Nephron (organoid): ENCODE results near the gene BCL7B.
"Not testable (repeated sequence)": the region's sequence is repeated elsewhere in the genome, so short reads cannot be mapped to it uniquely, and the experiment has no call there.

Source experiments
- H3K27ac Mint-ChIP-seq, 3 experiments: 2 replicates each; pipeline ENCODE4 v1.8.0; 2020; ENCODE audit warnings: mixed read lengths in 3 of 3, mild to moderate bottlenecking in 2 of 3, moderate library complexity in 1 of 3
- H3K27me3 Mint-ChIP-seq: 2 replicates; pipeline ENCODE4 v1.8.0; 2021; ENCODE audit warnings: low read depth, mild to moderate bottlenecking, moderate library complexity, mixed read lengths
- H3K36me3 Mint-ChIP-seq: 2 replicates; pipeline ENCODE4 v1.8.0; 2020; ENCODE audit warnings: low read depth, mixed read lengths
- H3K4me1 Mint-ChIP-seq: 2 replicates; pipeline ENCODE4 v1.8.0; 2020; ENCODE audit warnings: mixed read lengths
- H3K4me3 Mint-ChIP-seq, 3 experiments: 2 replicates each; pipeline ENCODE4 v1.8.0; 2020; ENCODE audit warnings: mild to moderate bottlenecking in 3 of 3, mixed read lengths in 3 of 3, moderate library complexity in 2 of 3
- H3K9me3 Mint-ChIP-seq: 2 replicates; pipeline ENCODE4 v1.8.0; 2020; ENCODE audit warnings: mixed read lengths
- CTCF ChIP-seq, 3 experiments: fragments of 200-600 bp; sonication (generic); IDR thresholded peaks; one replicate each; pipeline ENCODE4 v1.5.0; 2021; ENCODE audit warnings: antibody characterized with exemption in 3 of 3; ENCODE audit not compliant: unreplicated experiment in 3 of 3

The BCL7B gene

GRCh38 chr7:73496626-73497025 is 60.9 kb downstream of the BCL7B start:
- no peaks in the 10 kb centered on the region for H3K9me3 Mint-ChIP-seq
- H3K27ac Mint-ChIP-seq, result no peak overlapping the region
- peaks cover 87% of the 10 kb centered on the region for H3K36me3 Mint-ChIP-seq
- no peak for TF ChIP-seq CTCF (IDR thresholded peaks at IDR 0.05; ENCODE audit: unreplicated experiment in 3 of 3)
- no peaks in the 10 kb centered on the region for H3K4me1 Mint-ChIP-seq
- H3K27me3 Mint-ChIP-seq, result no peaks in the 10 kb centered on the region
- H3K4me3 Mint-ChIP-seq, result no peak overlapping the region

- H3K4me3 Mint-ChIP-seq, H3K27me3 Mint-ChIP-seq, H3K27ac Mint-ChIP-seq, H3K4me1 Mint-ChIP-seq, H3K9me3 Mint-ChIP-seq: not testable (repeated sequence)
- H3K36me3 Mint-ChIP-seq, result peaks cover 84% of the 10 kb centered on the region
Observed at GRCh38 chr7:73495507-73495906, 62.0 kb downstream of the BCL7B start.

- Mint-ChIP-seq H3K9me3 (no peaks in the 10 kb centered on the region), H3K4me3 (no peak overlapping the region), H3K27me3 (no peaks in the 10 kb centered on the region), H3K27ac (no peak overlapping the region), H3K36me3 (peaks cover 69% of the 10 kb centered on the region), H3K4me1 (no peaks in the 10 kb centered on the region)
- TF ChIP-seq CTCF (IDR thresholded peaks at IDR 0.05; ENCODE audit: unreplicated experiment in 3 of 3), result no peak
Observed at GRCh38 chr7:73489976-73490375, 67.5 kb downstream of the BCL7B start.

- Mint-ChIP-seq H3K36me3 (peaks cover 67% of the 10 kb centered on the region), H3K4me3 (no peak overlapping the region), H3K27ac (no peak overlapping the region), H3K4me1 (no peaks in the 10 kb centered on the region), H3K9me3 (no peaks in the 10 kb centered on the region), H3K27me3 (no peaks in the 10 kb centered on the region)
- no peak for TF ChIP-seq CTCF (IDR thresholded peaks at IDR 0.05; ENCODE audit: unreplicated experiment in 3 of 3)
Observed at GRCh38 chr7:73487486-73487885, 70.0 kb downstream of the BCL7B start.
